Pulmonary artery endothelial cell (primary cell): ENCODE data around the gene COL21A1. TPM values are rescaled to one million over a fixed set of nuclear protein-coding genes. Genes with fewer than 3 reads are reported as not detected.
"Not testable (repeated sequence)": the region's sequence is repeated elsewhere in the genome, so short reads cannot be mapped to it uniquely, and the experiment has no call there.

Source experiments
- DNase-seq: peaks from one replicate; pipeline ENCODE4 v3.0.0-alpha.2; 2011; ENCODE audit warnings: low read depth, low spot score
- total RNA-seq: library from RNA; depleted of rRNA; stranded (reverse); fragments of >200 nt; gene quantifications from 2 replicates; pipeline ENCODE4 v1.2.3, GENCODE V29; 2014

The COL21A1 gene
- total RNA-seq, 1 donor from 2014 or later: 0.13 TPM

GRCh38 chr6:56017198-56017597, 230.2 kb downstream of the COL21A1 start:
- no peak for DNase-seq

- not testable (repeated sequence) for DNase-seq
Observed at GRCh38 chr6:56014039-56014438, 233.3 kb downstream of the COL21A1 start.

DNA sequence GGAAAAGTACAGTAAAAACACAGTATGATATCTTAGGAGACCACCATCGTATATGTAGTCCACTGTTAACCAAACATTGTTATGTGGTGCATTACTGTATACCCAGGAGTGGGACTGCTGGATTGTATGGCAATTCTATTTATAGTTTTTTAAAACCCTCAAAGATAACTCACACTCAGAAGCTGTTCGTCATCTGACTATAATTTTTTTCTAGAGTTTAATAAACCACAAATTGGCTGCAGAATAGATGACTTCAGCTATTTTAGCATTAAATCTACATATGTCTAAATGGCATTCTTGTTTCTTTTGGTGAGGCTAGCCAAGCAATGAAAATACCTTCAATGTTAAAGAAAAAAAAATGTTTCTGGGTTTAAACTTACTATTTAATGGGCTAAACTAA, 237.7 kb downstream of the COL21A1 start:
- DNase-seq: no peak
